Cardiac fibroblast (primary cell): ENCODE measurements around the gene XYLT1.
A peak's percentile ranks its signal among the peaks of the same experiment; 100 is the strongest.

Experiments used
- DNase-seq, 2 donors: peaks; one replicate each; pipeline versions ENCODE4 v3.0.0 to v3.0.0-alpha.2; 2010; ENCODE audit warnings: low read depth in 2 of 2
- H3K4me3 ChIP-seq, 2 donors: replicated peaks in 1 of 2; 1 replicate in 1 of 2; 2 replicates in 1 of 2; pipeline ENCODE4 v1.5.1; 2011; ENCODE audit warnings: low read depth in 2 of 2, low read length in 2 of 2, mild to moderate bottlenecking in 2 of 2, moderate library complexity in 1 of 2
- CTCF ChIP-seq: IDR thresholded peaks from one replicate; pipeline ENCODE4 v1.5.1; 2011; ENCODE audit warnings: low read depth, mild to moderate bottlenecking, low read length, inconsistent platforms

Gene XYLT1

DNA sequence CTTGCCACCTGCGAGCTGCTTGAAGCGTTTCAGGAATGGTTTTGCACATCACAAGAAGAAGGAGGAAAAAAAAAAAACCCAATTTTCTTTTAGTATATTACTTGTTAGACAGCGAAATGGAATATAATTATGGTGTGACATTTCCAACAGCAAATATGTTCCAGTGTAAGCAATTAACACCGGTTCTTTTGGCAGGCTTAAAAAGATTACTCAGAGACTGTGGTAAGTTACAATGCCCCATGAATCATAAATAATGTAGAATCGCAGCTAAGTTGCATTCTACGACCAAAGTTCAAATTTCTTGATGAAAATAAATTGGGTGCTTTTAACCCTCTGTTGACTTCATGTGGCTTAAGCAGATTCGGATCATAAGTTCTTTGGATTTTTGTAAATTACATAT is 245.2 kb downstream of the XYLT1 start:
- no peak for TF ChIP-seq CTCF
- no peak for DNase-seq
- no peak overlapping the region for H3K4me3 ChIP-seq

DNA sequence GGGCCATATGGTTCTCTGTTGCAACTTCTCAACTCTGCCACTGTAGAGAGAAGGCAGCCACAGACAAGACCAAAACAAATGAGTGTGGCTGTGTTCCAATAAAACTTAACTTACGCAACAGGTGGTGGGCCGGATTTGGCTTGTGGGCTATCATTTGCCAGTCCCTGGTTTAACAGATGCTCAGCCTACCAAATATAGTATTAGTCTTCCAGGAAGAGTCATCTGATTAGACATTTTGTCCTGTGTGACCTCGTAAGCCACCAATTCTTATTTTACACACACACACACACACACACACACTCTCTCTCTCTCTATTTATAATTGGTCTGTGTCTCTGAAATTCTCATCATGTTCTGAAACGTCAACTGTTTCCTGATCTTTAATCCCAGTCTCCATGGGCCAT is 245.9 kb downstream of the XYLT1 start:
- peak; percentile 67 to 69 for DNase-seq
- H3K4me3 ChIP-seq, result no peak overlapping the region
- TF ChIP-seq CTCF, result no peak

DNA sequence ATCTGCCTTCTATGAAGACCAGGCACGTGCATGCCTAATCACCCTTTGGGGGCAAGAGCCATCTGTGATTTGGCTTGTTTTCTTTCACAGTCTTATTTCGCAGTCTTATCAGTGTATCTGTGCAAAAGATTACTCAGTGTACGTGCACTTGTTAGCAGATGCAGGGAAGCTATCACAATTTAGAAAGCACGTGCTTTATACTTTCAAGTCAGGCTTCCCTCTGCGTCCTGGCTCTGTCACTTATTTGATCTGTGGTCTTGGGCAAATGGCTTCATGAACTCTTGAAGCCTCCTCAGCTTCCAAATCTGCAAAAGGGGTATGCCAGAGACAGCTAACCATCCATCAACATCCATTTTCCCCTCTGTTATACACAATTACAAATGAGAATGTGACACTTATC is 246.4 kb downstream of the XYLT1 start:
- no peak overlapping the region for H3K4me3 ChIP-seq
- DNase-seq, result no peak
- no peak for TF ChIP-seq CTCF

DNA sequence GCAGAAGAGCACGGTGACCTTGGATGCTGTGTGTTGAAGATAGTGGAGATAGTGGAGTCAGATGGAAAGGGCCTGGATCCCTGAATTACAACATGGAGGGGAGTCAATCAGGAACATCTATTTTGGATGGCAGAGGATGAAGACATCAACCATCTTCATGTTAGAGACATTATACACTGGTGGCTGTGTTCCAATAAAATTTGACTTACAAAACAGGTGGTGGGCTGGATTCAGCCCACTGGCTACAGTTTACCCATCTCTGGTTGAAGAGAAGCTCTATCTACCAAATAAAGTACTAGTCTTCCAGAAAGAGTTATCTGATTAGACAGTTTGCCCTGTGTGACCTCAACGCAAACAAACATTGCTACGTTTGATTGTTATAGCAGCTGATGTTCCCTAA is 247.2 kb downstream of the XYLT1 start:
- H3K4me3 ChIP-seq, result no peak overlapping the region
- DNase-seq, result no peak
- TF ChIP-seq CTCF, result no peak

DNA sequence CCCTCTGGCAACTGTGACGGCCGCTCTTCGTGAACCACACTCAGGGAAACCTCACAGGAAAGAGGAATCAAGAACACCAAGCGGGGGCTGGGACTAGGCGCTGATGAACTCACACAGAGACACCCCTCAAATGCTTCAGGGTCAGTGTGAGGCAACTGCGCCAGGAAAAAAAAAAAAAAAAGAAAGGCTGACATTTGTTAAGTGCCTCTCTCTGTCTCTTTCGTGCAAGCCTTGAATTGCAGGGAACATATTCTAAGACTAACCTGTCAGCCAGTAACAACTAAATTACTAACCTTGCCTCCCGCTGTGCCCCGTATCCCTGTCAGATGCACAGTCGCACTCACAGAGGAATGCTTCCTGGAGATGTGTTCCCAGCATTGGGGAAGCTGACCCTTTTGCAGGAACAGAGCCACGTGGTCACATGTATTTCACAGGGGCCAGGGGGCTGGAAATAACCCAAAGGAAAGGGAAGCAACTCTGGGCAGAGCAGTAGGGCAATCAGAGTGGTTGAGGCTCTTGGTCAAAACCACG is 247.8 kb downstream of the XYLT1 start:
- DNase-seq, result peak in 1 of 2 donors; percentile 1
- H3K4me3 ChIP-seq, result no peak overlapping the region
- TF ChIP-seq CTCF, result no peak

DNA sequence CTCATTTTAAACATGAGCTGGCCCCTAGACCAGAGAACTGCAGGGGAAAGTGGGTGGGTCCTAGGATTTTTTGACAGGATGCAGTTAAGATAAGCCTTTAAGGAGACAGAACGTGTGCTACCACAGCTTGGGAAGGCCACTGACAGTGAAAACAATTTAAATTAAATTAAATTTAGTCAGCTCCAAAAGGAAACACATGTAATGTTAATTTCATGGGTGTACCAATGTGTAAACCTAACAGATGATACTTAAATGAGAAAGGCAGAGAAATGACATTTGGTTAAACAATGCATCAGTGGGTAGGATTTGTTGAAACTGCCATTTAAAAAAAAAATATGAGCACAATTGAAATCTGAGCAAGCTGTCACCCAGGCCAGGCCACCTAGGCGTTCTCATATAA is 250.8 kb downstream of the XYLT1 start:
- H3K4me3 ChIP-seq, result no peak overlapping the region
- DNase-seq, result no peak
- no peak for TF ChIP-seq CTCF

DNA sequence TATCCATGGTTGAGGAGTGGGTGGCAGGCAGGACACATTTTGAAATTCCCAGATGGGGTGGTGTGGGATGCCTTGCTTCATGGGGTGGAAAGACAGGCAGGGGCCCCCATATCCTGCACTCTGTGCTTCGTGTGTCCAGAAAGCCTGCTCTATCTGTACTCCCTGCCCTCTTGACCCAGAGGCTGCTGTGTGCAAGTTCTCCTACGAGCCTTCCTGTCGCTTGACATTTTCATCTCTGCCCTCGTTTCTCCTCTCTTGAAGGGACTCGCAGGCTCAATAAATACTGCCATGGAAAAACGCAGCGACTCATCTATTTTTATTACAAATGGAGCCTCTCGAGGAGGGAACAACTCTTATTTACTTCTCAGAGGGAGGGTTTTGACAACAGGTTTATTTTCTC is 254.8 kb downstream of the XYLT1 start:
- no peak for TF ChIP-seq CTCF
- no peak overlapping the region for H3K4me3 ChIP-seq
- DNase-seq, result no peak
